HG03196 (cell line): ENCODE results near the gene OR2H2.

Experiments
- ATAC-seq: cut with Tn5 transposase; IDR thresholded peaks from one replicate; pipeline ENCODE4 v1.9.1; 2021; ENCODE audit not compliant: unreplicated experiment

OR2H2 gene

GRCh38 chr6:29584821-29585220, at the start of gene OR2H2:
OR2H2 (plus strand) TSS chr6:29585121; CDS start chr6:29587945, 2,824 bp downstream.
- no peak for ATAC-seq

- no peak for ATAC-seq
These were observed 47.1 kb upstream of the OR2H2 start for GRCh38 chr6:29537714-29538403.

GRCh38 chr6:29547573-29547972, 37.3 kb upstream of the OR2H2 start:
- no peak for ATAC-seq

GRCh38 chr6:29552512-29553051, 32.3 kb upstream of the OR2H2 start:
- ATAC-seq = peak; percentile 85

GRCh38 chr6:29553268-29554057, 31.5 kb upstream of the OR2H2 start:
- ATAC-seq = no peak

GRCh38 chr6:29554764-29555163, 30.2 kb upstream of the OR2H2 start:
- ATAC-seq = no peak

- ATAC-seq = no peak
These were observed 27.6 kb upstream of the OR2H2 start for GRCh38 chr6:29557320-29557719.

GRCh38 chr6:29558439-29559079, 26.4 kb upstream of the OR2H2 start:
- ATAC-seq = no peak

GRCh38 chr6:29559524-29560287, 25.2 kb upstream of the OR2H2 start, which contains the start of gene UBD:
UBD (minus strand) TSS chr6:29559732; CDS start chr6:29559701, 31 bp downstream.
- ATAC-seq = no peak

- ATAC-seq = no peak
These were observed 23.8 kb upstream of the OR2H2 start for GRCh38 chr6:29561091-29561490.

GRCh38 chr6:29561606-29562181, 23.2 kb upstream of the OR2H2 start:
- no peak for ATAC-seq

GRCh38 chr6:29563435-29563965, 21.4 kb upstream of the OR2H2 start:
- no peak for ATAC-seq

GRCh38 chr6:29564875-29565274, 20.0 kb upstream of the OR2H2 start:
- no peak for ATAC-seq

GRCh38 chr6:29566856-29567255, 18.1 kb upstream of the OR2H2 start:
- ATAC-seq = no peak

GRCh38 chr6:29567541-29567940, 17.4 kb upstream of the OR2H2 start:
- no peak for ATAC-seq

- ATAC-seq = no peak
These were observed 16.9 kb upstream of the OR2H2 start for GRCh38 chr6:29567991-29568390.

GRCh38 chr6:29576056-29576455, 8.9 kb upstream of the OR2H2 start:
- ATAC-seq = no peak

GRCh38 chr6:29577544-29577943, 7.4 kb upstream of the OR2H2 start:
- no peak for ATAC-seq

- ATAC-seq = no peak
These were observed 4.6 kb downstream of the OR2H2 start for GRCh38 chr6:29589423-29590048.
